Renal pelvis (tissue), 12 donors: ENCODE measurements around the gene RPAP2. TPM values are rescaled to one million over a fixed set of nuclear protein-coding genes. Genes with fewer than 3 reads are reported as not detected.
"Not testable (repeated sequence)": the region's sequence is repeated elsewhere in the genome, so short reads cannot be mapped to it uniquely, and the experiment has no call there.

Experiments
- DNase-seq: peaks from one replicate; pipeline ENCODE4 v3.0.0-alpha.2; 2013
- long read RNA-seq, 16 experiments: transcript quantifications; one replicate each; lab custom pipeline, GENCODE V29; 2026
- polyA plus RNA-seq, 3 donors: library from polyadenylated mRNA; unstranded; fragments of 120-200 nt; gene quantifications; one replicate each; pipeline ENCODE4 v1.2.1, GENCODE V29; 2013; ENCODE audit not compliant: insufficient read length in 3 of 3

The RPAP2 gene
- 10 to 100 TPM; 26.6 to 30.1 (median 28.7) TPM for polyA plus RNA-seq
- long read RNA-seq, donor 1, full-length matches to known transcripts, result 1 of 1 reads
- long read RNA-seq, donor 1, partial matches to known transcripts, result 0 of 1 reads
- long read RNA-seq, donor 1, other reads (novel, unspliced or antisense), result 0 of 1 reads
- long read RNA-seq, donor 2, full-length matches to known transcripts, result 5 of 5 reads
- long read RNA-seq, donor 2, partial matches to known transcripts, result 0 of 5 reads
- long read RNA-seq, donor 2, other reads (novel, unspliced or antisense), result 0 of 5 reads
- long read RNA-seq, donor 3, full-length matches to known transcripts, result 1 of 1 reads
- long read RNA-seq, donor 3, partial matches to known transcripts, result 0 of 1 reads
- long read RNA-seq, donor 3, other reads (novel, unspliced or antisense), result 0 of 1 reads
- long read RNA-seq, donor 4, full-length matches to known transcripts, result 3 of 3 reads
- long read RNA-seq, donor 4, partial matches to known transcripts, result 0 of 3 reads
- long read RNA-seq, donor 4, other reads (novel, unspliced or antisense), result 0 of 3 reads
- long read RNA-seq, donor 5, result 0 reads
- long read RNA-seq, donor 6, full-length matches to known transcripts, result 2 of 2 reads
- long read RNA-seq, donor 6, partial matches to known transcripts, result 0 of 2 reads
- long read RNA-seq, donor 6, other reads (novel, unspliced or antisense), result 0 of 2 reads
- long read RNA-seq, donor 7, full-length matches to known transcripts, result 3 of 3 reads
- long read RNA-seq, donor 7, partial matches to known transcripts, result 0 of 3 reads
- long read RNA-seq, donor 7, other reads (novel, unspliced or antisense), result 0 of 3 reads
- long read RNA-seq, donor 8, full-length matches to known transcripts, result 3 of 3 reads
- long read RNA-seq, donor 8, partial matches to known transcripts, result 0 of 3 reads
- long read RNA-seq, donor 8, other reads (novel, unspliced or antisense), result 0 of 3 reads
- long read RNA-seq, donor 9, full-length matches to known transcripts, result 2 of 2 reads
- long read RNA-seq, donor 9, partial matches to known transcripts, result 0 of 2 reads
- long read RNA-seq, donor 9, other reads (novel, unspliced or antisense), result 0 of 2 reads
- long read RNA-seq, donor 10, full-length matches to known transcripts, result 2 of 2 reads
- long read RNA-seq, donor 10, partial matches to known transcripts, result 0 of 2 reads
- long read RNA-seq, donor 10, other reads (novel, unspliced or antisense), result 0 of 2 reads
- long read RNA-seq, donor 11, full-length matches to known transcripts, result 1 of 1 reads
- long read RNA-seq, donor 11, partial matches to known transcripts, result 0 of 1 reads
- long read RNA-seq, donor 11, other reads (novel, unspliced or antisense), result 0 of 1 reads
- long read RNA-seq, donor 12, full-length matches to known transcripts, result 4 of 4 reads
- long read RNA-seq, donor 12, partial matches to known transcripts, result 0 of 4 reads
- long read RNA-seq, donor 12, other reads (novel, unspliced or antisense), result 0 of 4 reads
- long read RNA-seq, donor 13, full-length matches to known transcripts, result 3 of 3 reads
- long read RNA-seq, donor 13, partial matches to known transcripts, result 0 of 3 reads
- long read RNA-seq, donor 13, other reads (novel, unspliced or antisense), result 0 of 3 reads
- long read RNA-seq, donor 14, result 0 reads
- long read RNA-seq, donor 15, full-length matches to known transcripts, result 5 of 5 reads
- long read RNA-seq, donor 15, partial matches to known transcripts, result 0 of 5 reads
- long read RNA-seq, donor 15, other reads (novel, unspliced or antisense), result 0 of 5 reads
- long read RNA-seq, donor 16, full-length matches to known transcripts, result 3 of 9 reads
- long read RNA-seq, donor 16, partial matches to known transcripts, result 6 of 9 reads
- long read RNA-seq, donor 16, other reads (novel, unspliced or antisense), result 0 of 9 reads

DNA sequence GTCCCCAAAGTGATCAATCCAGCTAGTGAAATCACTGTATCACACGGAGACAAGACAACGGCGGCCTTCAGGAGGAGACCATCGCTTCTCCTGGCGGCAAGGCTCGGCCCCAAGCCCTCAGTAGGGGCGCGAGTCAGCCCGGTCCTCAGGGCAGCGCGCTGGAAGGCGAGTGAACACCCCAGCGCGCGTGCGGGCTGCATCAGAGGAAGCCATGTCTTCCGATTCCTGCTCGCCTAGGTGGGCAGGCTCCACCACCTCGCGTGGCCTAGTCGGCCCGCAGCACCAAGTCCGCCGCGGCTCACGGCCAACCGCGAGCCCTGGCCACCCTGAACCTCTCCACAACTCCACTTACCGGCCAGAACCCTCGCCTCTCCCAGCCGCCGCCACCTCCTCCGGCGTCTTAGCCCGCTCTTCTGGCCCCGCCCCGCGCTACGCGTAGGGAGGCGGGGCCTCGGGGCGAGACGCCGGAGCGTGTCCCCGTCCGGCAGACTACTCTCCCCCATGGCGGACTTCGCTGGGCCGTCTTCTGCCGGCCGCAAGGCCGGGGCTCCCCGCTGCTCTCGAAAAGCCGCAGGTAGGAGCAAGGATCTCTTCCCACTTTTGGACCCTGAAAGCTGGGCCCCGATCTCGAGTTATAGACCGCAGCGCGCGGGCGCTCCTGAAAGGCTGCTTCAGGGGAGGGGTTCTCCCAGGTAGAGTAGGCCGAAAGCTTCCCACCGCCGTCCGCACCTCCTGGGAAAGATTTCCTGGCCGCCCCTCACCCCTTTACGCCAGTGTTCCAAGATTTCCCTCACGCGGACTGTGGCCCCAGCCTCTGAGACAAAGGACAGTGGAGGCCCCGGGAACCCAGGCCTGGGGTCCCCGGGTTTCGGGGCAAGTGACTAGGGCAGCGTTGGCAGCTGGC, at the start of gene RPAP2, which contains the start of gene GLMN:
TSS of gene RPAP2 (plus strand) at position 487 of the 904 bp plus-strand sequence. CDS start at position 502, 15 bp downstream.
TSS of gene GLMN (minus strand) at position 415 of the 904 bp plus-strand sequence. CDS start 988 bp downstream, outside the sequence.
- DNase-seq, result peak; percentile 90

DNA sequence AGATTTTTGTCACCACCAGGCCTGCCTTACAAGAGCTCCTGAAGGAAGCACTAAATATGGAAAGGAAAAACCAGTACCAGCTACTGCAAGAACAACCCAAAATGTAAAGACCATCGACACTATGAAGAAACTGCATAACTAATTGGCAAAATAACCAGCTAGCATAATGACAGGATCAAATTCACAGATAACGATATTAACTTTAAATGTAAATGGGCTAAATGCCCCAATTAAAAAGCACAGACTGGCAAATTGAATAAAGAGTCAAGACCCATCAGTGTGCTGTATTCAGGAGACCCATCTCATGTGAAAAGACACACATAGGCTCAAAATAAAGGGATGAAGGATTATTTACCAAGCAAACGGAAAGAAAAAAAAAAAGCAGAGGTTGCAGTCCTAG, 44.1 kb upstream of the RPAP2 start:
- DNase-seq, result not testable (repeated sequence)

DNA sequence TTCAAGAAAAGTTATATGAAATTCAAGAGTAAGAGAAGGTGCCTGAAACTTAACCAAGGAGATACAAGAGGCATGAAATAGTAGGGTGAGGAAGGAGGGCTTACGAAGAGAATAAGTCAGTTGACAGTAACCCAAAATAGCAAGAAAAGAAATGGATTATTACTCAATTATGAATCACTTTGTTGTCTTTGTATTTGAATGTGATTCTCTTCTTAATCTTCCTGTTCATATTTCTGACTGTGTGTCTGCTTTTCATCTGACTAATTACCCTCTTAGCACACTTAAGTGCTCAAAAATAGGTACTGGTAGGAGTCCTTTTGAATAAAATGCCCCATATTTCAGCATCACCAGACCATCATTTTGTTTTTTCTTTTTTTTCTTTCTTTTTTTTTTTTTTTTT, 39.5 kb upstream of the RPAP2 start:
- no peak for DNase-seq

DNA sequence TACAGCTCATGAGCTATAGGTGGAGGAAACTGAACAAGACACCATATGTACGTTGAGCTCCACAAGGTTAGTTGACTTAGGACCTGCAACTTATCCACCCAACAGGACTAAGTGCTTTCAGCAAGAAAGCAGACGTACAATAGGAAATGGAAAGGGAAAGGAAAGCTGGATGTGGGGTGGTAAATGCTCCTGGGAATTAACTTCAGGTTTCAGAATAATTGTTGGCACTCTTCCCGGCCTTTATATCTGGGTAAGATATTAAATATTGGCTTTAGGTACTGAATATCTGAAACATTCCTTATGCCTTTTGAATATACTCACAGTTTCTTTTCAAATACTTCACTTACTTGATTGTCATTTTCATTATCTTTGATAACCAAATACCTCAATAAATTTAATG, 36.3 kb upstream of the RPAP2 start:
- DNase-seq, result no peak

DNA sequence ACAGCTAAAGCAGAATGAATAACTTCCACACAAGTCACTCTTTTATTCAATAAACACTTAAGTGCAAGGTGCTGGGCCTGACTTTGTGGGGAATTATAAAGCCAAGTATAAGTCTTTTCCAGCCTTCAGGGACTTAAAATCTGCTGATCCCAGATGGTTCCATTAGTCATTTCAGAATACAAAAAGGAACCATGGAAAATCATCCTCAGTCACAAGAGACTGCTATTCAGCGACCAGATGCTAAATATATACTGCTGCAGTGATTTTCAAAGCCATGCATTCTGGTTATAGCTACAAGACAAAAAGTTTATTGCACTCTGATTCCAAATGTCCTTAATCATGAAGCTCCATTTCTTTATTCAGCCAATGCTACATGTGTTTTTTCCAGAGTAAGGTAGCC, 25.8 kb upstream of the RPAP2 start:
- DNase-seq, result no peak

DNA sequence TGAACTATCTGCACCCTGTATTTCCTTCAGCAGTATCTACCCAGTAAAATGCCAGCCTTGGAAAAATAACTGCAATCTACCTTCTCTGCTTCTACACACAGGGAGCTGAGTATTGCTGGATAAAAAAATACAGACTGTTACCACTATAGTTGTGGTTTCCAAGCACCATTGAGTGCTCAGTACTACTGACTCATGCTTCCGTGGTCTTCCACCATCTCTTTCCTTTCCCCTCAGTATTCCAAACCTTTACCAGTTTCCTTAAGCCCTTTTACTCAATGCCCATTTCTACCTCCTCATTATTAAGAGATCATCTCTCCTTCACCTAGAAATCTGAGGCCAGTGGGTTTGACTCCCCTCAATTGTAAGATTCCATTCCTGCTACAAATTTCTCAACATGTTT, 23.9 kb upstream of the RPAP2 start:
- no peak for DNase-seq

DNA sequence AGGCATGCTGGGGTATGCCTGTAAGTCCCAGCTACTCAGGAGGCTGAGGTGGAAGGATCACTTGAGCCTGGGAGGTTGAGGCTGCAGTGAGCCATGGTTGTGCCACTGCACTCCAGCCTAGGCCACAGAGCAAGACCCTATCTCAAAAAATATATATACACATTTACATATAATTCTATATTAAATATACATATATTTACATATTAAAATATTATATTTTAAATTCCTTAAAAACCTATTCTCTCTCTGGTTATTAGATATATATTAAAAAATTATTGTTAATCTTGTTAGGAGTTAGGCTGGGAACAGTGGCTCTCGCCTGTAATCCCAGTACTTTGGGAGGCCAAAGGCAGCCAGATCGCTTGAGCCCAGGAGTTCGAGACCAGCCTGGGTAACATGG, 22.8 kb upstream of the RPAP2 start:
- no peak for DNase-seq

DNA sequence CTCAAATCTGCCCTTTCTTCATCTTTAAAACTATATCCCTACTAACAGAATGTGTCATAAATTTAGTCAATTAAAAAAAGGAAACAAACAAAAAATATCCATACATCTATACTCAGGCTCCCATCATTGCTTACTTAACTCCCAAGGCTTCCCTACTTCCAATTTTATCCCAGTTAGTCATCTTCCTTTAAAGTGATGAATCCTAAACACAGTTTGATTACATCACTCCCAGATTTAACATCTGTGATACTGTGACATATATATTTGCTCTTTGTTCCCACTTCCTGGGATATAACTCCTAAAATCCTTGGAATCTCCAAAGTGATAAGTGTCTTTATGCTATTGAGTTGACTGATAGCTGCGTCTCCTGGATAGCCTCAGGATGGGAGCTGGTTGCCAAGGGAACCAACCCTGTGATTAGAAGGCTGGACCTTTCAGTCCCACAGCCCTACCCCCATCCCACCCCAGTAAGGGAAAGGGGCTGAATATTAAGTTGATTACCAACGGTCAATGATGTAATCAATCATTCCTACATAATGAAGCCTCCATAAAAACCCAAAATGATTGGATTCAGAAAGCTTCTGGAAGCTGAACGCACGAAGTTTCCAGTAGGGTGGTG, 21.6 kb upstream of the RPAP2 start:
- DNase-seq, result no peak

DNA sequence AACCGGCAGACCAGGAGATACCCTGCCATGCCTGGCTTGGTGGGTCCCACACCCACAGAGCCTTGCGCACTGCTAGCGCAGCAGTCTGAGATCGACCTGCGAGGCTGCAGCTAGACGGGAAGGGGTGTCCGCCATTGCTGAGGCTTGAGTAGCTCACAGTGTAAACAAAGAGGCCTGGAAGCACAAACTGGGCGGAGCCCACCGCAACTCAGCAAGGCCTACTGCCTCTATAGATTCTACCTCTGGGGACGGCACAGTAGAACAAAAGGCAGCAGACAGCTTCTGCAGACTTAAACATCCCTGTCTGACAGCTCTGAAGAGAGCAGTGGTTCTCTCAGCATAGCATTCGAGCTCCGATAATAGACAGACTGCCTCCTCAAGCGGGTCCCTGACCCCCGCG, 19.1 kb upstream of the RPAP2 start:
- not testable (repeated sequence) for DNase-seq

DNA sequence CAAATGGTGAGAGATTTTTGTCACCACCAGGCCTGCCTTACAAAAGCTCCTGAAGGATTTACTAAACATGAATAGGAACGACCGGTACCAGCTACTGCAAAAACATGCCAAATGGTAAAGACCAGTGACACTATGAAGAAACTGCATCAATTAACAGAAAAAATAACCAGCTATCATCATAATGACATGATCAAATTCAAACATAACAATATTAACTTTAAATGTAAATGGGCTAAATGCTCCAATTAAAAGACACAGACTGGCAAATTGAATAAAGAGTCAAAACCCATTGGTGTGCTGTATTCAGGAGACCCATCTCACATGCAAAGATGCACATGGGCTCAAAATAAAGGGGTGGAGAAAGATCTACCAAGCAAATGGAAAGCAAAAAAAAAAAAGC, 17.4 kb upstream of the RPAP2 start:
- not testable (repeated sequence) for DNase-seq

DNA sequence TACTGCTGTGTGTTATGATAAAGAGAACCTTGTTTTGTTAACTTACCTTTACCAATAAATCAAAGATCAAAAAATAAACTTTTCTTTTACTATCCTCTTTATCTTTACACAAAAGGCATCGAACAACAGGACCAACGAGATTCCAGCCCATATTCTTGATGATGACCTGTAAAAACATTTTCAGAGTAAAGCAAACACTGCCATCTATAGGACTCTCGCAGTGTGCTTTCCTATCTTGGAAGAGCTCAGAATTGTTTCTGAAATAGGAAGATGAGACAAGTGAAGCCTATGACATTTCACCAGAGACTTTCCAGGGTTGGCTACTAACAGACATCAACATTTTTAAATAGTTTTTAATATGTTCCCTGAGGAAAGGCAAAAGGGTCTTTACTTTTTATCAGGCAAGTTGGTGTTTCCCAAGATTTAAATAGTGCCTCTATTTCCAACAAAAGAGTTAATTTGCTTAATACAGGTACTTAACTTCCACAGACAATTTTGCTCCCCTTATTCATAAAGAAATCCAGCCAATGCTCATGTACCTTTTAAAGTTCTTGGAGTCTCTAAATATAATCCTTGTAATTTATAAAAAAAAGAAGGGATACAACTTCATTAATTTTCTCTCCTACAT, 7.4 kb upstream of the RPAP2 start:
- DNase-seq, result peak; percentile 26

DNA sequence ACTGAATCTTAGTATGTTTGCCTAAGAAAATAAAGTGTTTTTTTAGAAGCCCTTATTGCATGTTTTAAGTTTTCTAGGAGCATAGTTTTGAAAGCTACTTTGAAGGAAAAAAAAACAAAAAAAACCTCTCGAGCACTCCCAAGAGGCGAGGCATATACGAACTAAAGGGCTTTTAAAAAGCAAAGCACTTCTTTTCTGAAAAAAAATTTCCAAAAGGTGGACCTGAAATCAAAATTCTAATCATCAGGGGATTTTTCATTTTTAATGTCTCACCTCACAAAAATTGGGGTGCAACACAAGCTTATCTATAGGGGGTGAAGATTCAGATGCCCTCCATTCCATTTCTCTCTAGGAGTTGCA, 666 bp upstream of the RPAP2 start:
- peak; percentile 24 for DNase-seq

DNA sequence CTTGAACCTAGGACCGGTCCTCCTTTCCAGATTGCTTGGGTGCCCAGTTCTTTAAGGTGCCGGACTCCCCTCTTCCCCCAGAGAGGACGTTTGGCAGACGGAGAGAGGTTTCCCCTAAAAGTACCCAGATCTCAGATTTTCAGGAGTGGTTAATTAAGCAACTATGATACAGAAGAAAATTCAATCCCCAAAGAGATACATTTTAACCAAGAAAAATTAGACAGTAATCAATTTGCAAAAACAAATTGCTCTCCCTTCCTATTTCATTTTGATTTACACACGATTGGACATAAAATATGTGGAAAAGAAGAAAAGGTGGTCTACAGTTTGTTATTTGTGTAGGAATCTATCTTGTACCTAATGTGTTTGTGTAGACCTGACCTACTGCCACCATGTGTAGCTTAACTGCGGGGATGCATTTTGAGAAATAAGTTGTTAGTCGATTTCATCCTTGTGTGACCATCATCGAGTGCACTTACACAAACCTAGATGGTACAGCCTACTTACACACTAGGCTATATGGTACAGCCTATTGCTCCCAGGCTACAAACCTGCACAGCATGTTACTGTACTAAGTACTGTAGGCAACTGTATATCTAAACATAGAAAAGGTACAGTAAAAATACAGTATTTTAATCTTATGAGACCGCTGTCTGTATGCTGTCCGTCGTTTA, 755 bp downstream of the RPAP2 start:
- DNase-seq, result no peak

DNA sequence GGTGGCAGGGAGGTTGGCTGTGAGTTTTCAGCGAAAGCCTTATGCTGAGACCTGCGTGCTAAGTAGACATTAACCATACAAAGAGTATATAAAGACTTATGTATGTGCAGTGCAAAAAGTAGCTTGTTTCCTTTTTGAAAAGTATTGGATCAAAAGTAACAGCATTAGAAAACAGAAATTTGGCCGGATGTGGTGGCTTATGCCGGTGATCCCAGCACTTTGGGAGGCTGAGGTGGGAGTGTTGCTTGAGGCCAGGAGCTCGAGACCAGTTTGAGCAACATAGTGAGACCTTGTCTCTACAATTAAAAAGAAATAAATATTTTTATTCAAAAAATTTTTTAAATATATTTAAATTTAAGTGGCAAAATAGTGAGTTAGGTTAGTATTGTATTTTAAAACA, 2.2 kb downstream of the RPAP2 start:
- DNase-seq, result no peak

DNA sequence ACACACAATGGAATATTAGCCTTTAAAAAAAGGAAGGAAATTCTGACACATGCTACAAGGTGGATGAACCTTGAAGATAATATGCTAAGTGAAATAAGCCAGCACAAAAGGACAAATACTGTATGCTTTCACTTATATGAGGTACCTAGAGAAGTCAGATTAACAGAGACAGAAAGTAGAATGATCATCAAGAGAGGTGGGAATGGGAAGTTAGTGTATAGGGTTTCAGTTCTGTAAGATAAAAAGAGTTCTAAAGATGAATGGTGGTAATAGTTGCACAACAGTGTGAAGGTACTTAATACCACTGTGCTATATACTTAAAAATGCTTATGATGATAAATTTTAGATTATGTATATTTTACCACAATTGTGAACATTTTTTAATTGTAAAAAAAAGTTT, 7.2 kb downstream of the RPAP2 start:
- no peak for DNase-seq

DNA sequence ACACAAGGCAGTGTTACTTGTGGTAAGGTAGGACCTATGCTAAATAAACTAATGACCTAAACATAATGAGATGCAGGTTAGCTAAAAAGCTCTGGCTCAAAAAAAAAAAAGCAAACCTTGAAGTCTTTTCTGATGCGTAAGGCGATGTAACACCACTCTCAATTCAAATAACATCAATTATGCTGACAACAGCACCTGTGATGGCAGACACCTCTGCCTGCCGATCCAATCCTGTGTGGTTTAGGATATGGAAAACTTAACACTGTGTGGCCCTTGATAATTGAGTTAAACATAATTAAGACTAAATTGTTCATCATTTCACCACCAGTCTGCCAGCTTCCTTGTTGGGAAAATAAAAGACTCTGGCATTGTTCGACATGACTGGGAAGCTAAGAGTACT, 9.1 kb downstream of the RPAP2 start:
- DNase-seq, result no peak

DNA sequence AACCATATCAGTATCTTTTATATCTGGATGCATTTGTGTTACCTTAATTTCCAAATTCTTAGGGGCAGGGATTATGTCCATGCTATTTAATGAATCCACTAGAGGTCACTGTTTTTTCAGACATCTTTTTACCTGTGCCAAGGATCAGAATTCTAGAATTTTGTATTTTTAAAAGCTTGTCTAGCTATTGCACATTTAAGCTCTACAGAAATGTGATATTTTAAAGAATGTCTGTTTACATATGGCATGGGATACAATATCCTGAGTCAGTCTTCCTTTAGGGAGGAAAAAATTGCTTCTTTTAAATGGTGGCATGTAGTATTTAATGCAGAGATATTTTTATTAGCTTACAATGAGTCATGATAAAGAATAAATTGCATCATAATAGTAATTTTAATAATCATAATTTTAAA, 11.3 kb downstream of the RPAP2 start:
- DNase-seq, result no peak

DNA sequence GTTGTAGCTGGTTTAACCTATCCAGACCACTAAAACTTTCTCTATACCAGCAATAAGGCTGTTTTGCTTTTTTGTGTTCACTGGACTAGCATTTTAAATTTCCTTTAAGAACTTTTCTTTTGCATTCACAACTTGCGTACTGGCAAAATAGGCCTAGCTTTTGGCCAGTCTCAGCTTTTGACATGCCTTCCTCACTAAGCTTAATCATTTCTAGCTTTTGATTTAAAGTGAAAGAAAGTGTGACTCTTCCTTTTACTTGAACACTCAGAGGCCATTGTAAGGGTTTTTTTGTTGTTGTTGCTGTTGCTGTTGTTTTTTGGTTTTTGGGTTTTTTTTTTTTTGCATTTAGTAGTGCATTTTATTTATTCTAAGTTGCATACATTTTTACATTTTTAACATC, 15.2 kb downstream of the RPAP2 start:
- DNase-seq, result no peak
